H1 (cell line): ENCODE data around the gene PIGZ. TPM values are rescaled to one million over a fixed set of nuclear protein-coding genes. Genes with fewer than 3 reads are reported as not detected.

ENCODE experiments used
- ATF2 ChIP-seq: IDR thresholded peaks from 2 replicates; pipeline ENCODE4 v1.6.1; 2012; ENCODE audit warnings: low read length, inconsistent platforms
- CHD7 ChIP-seq: fragments of 300-600 bp; sonication (generic); IDR thresholded peaks from 2 replicates; pipeline ENCODE4 v1.7.1; 2012; ENCODE audit warnings: low read length, moderate library complexity, mild to moderate bottlenecking, inconsistent platforms; ENCODE audit not compliant: insufficient replicate concordance
- CTCF ChIP-seq, 3 experiments: IDR thresholded peaks; 1 replicate in 2 of 3; 2 replicates in 1 of 3; pipeline versions ENCODE4 v1.5.1 to v1.6.1; 2011; ENCODE audit warnings: low read length in 3 of 3, mild to moderate bottlenecking in 3 of 3, inconsistent platforms in 2 of 3, low read depth in 1 of 3, moderate library complexity in 1 of 3; ENCODE audit not compliant: insufficient read depth in 1 of 3; ENCODE audit errors: control extremely low read depth in 1 of 3
- polyA plus RNA-seq, 7 experiments: library from polyadenylated mRNA; depleted of rRNA in 3 of 7; stranded (reverse) in 5 of 7; unstranded in 2 of 7; fragments of >200 nt in 5 of 7; fragments of 200-250 nt in 2 of 7; gene quantifications; 1 replicate in 5 of 7; 2 replicates in 1 of 7; 4 replicates in 1 of 7; pipeline versions ENCODE4 v1.2.1 to v1.2.3, GENCODE V29; 2011 to 2013; ENCODE audit warnings: missing spikeins in 2 of 7, mixed read lengths in 2 of 7
- total RNA-seq: library from RNA; stranded (reverse); fragmentation: NEBNext Ultra II Directional; extraction: Animal tissue kit (Norgen Biotek cat#: 25700); gene quantifications from 2 replicates; pipeline ENCODE4 v1.2.1, GENCODE V29; 2021

The PIGZ gene
- total and polyA plus RNA-seq, 2 of the 8 experiments (the other 6 are each of a cell fraction or from before 2014, with no cell fraction given) = 0.32 TPM; not detected in 1

- TF ChIP-seq CHD7 (no peak), ATF2 (no peak), CTCF (IDR thresholded peaks at IDR 0.05; ENCODE audit: control extremely low read depth in 1 of 3, insufficient read depth in 1 of 3, low read depth in 1 of 3, low read length in 3 of 3) (peak; percentile 33 to 44 (median 37); a peak in 3 of 4 replicates)
Measured at GRCh38 chr3:196947136-196947859, 21.3 kb downstream of the PIGZ start (continued).
